MM.1S (cell line): ENCODE data around the gene ANAPC4.

Experiments used
- DNase-seq: peaks from one replicate; pipeline ENCODE4 v3.0.0-alpha.2; 2015
- H2AFZ ChIP-seq: fragments of 300-600 bp; sonication (generic); 2 replicates; pipeline ENCODE4 v1.6.0; 2016; ENCODE audit warnings: antibody characterized with exemption, low read length
- H3F3A ChIP-seq: fragments of 300-600 bp; sonication (generic); 2 replicates; pipeline ENCODE4 v1.6.1; 2016; ENCODE audit warnings: mild to moderate bottlenecking, antibody characterized with exemption, low read length, moderate library complexity, mixed read lengths; ENCODE audit not compliant: insufficient read depth
- H3K27ac ChIP-seq: fragments of 300-600 bp; sonication (generic); 2 replicates; pipeline ENCODE4 v1.5.1; 2016; ENCODE audit warnings: mild to moderate bottlenecking, low read length
- H3K27me3 ChIP-seq: fragments of 300-600 bp; sonication (generic); replicated peaks from 2 replicates; pipeline ENCODE4 v1.6.0; 2016; ENCODE audit warnings: low read length; ENCODE audit not compliant: insufficient read depth
- H3K36me3 ChIP-seq: fragments of 300-600 bp; sonication (generic); replicated peaks from 2 replicates; pipeline ENCODE4 v1.6.1; 2016; ENCODE audit warnings: mild to moderate bottlenecking, low read length, mixed read lengths; ENCODE audit not compliant: insufficient read depth
- H3K4me1 ChIP-seq: fragments of 300-600 bp; sonication (generic); 2 replicates; pipeline ENCODE4 v1.6.1; 2016; ENCODE audit warnings: low read length, mixed read lengths
- H3K4me2 ChIP-seq: fragments of 300-600 bp; sonication (generic); 2 replicates; pipeline ENCODE4 v1.6.0; 2016; ENCODE audit warnings: low read depth, low read length
- H3K4me3 ChIP-seq: fragments of 300-600 bp; sonication (generic); 2 replicates; pipeline ENCODE4 v1.5.1; 2016; ENCODE audit warnings: low read length, mixed read lengths
- H3K79me2 ChIP-seq: fragments of 300-600 bp; sonication (generic); 2 replicates; pipeline ENCODE4 v1.6.1; 2016; ENCODE audit warnings: mixed run types, low read length, mixed read lengths
- H3K9ac ChIP-seq: fragments of 300-600 bp; sonication (generic); 2 replicates; pipeline ENCODE4 v1.6.1; 2016; ENCODE audit warnings: low read length, mixed read lengths
- H3K9me2 ChIP-seq: fragments of 300-600 bp; sonication (generic); replicated peaks from 2 replicates; pipeline ENCODE4 v1.6.1; 2016; ENCODE audit warnings: mild to moderate bottlenecking, low read length, mixed read lengths; ENCODE audit not compliant: insufficient read depth
- H3K9me3 ChIP-seq: fragments of 300-600 bp; sonication (generic); replicated peaks from 2 replicates; pipeline ENCODE4 v1.6.1; 2016; ENCODE audit warnings: mild to moderate bottlenecking, low read length, mixed read lengths; ENCODE audit not compliant: insufficient read depth
- H4K20me1 ChIP-seq: fragments of 300-600 bp; sonication (generic); 2 replicates; pipeline ENCODE4 v1.6.1; 2016; ENCODE audit warnings: mild to moderate bottlenecking, low read length, moderate library complexity, mixed read lengths; ENCODE audit not compliant: insufficient read depth
- CTCF ChIP-seq: fragments of 300-600 bp; sonication (generic); IDR thresholded peaks from 2 replicates; pipeline ENCODE4 v1.5.1; 2016; ENCODE audit warnings: antibody characterized with exemption, low read length, mixed read lengths
- EZH2 ChIP-seq: fragments of 300-600 bp; sonication (generic); optimal IDR thresholded peaks from 2 replicates; pipeline ENCODE3; 2017; ENCODE audit warnings: low read depth, mild to moderate bottlenecking, antibody characterized with exemption, low read length, mixed read lengths
- EZH2phosphoT487 ChIP-seq: fragments of 300-600 bp; sonication (generic); IDR thresholded peaks from 2 replicates; pipeline ENCODE4 v1.6.1; 2018; ENCODE audit warnings: antibody characterized with exemption, low read length

Gene ANAPC4

GRCh38 chr4:25466966-25467697 is 90.1 kb downstream of the ANAPC4 start:
- H3F3A ChIP-seq, result no peaks in the 10 kb centered on the region
- no peak overlapping the region for H3K4me2 ChIP-seq
- H3K9ac ChIP-seq, result no peak overlapping the region
- no peaks in the 10 kb centered on the region for H3K4me1 ChIP-seq
- no peaks in the 10 kb centered on the region for H3K9me3 ChIP-seq
- no peaks in the 10 kb centered on the region for H3K9me2 ChIP-seq
- no peaks in the 10 kb centered on the region for H4K20me1 ChIP-seq
- no peak for TF ChIP-seq EZH2phosphoT487
- no peak for TF ChIP-seq CTCF
- no peak for TF ChIP-seq EZH2
- H2AFZ ChIP-seq, result no peak overlapping the region
- DNase-seq, result no peak
- no peak overlapping the region for H3K27ac ChIP-seq
- no peaks in the 10 kb centered on the region for H3K79me2 ChIP-seq
- H3K36me3 ChIP-seq, result no peaks in the 10 kb centered on the region
- no peaks in the 10 kb centered on the region for H3K27me3 ChIP-seq
- H3K4me3 ChIP-seq, result no peak overlapping the region

GRCh38 chr4:25467843-25468242 is 90.8 kb downstream of the ANAPC4 start:
- H3F3A ChIP-seq, result no peaks in the 10 kb centered on the region
- DNase-seq, result no peak
- TF ChIP-seq EZH2 (no peak), EZH2phosphoT487 (no peak), CTCF (no peak)

More at GRCh38 chr4:25467843-25468242, 90.8 kb downstream of the ANAPC4 start:
- Histone ChIP-seq H3K79me2 (no peaks in the 10 kb centered on the region), H3K9ac (no peak overlapping the region), H3K4me3 (no peak overlapping the region), H3K27me3 (no peaks in the 10 kb centered on the region), H3K9me3 (no peaks in the 10 kb centered on the region), H3K4me2 (no peak overlapping the region), H3K36me3 (no peaks in the 10 kb centered on the region), H2AFZ (no peak overlapping the region), H3K27ac (no peak overlapping the region), H3K9me2 (no peaks in the 10 kb centered on the region), H3K4me1 (no peaks in the 10 kb centered on the region), H4K20me1 (no peaks in the 10 kb centered on the region)
